HG03575 (cell line): ENCODE measurements around the gene MET.
"Not testable (repeated sequence)": the region's sequence is repeated elsewhere in the genome, so short reads cannot be mapped to it uniquely, and the experiment has no call there.

Source experiments
- ATAC-seq: cut with Tn5 transposase; IDR thresholded peaks from one replicate; pipeline ENCODE4 v1.9.1; 2021; ENCODE audit not compliant: unreplicated experiment, insufficient number of reproducible peaks, low FRiP score; ENCODE audit errors: extremely low read depth

MET gene

GRCh38 chr7:116815041-116815440 is 143.0 kb downstream of the MET start:
- ATAC-seq, result no peak

- no peak for ATAC-seq
These were observed 148.2 kb downstream of the MET start for GRCh38 chr7:116820149-116820548.

GRCh38 chr7:116821647-116822046 is 149.7 kb downstream of the MET start:
- ATAC-seq, result not testable (repeated sequence)

GRCh38 chr7:116824449-116824848 is 152.5 kb downstream of the MET start:
- ATAC-seq, result no peak

- ATAC-seq, result no peak
These were observed 156.3 kb downstream of the MET start for GRCh38 chr7:116828281-116828680.

GRCh38 chr7:116829041-116829440 is 157.0 kb downstream of the MET start:
- ATAC-seq, result no peak

- ATAC-seq, result no peak
These were observed 157.5 kb downstream of the MET start for GRCh38 chr7:116829493-116829892.

GRCh38 chr7:116832692-116833091 is 160.7 kb downstream of the MET start:
- ATAC-seq, result no peak

GRCh38 chr7:116834815-116835504 is 163.0 kb downstream of the MET start:
- ATAC-seq, result no peak

- no peak for ATAC-seq
These were observed 164.1 kb downstream of the MET start for GRCh38 chr7:116836048-116836447.

- ATAC-seq, result no peak
These were observed 164.9 kb downstream of the MET start for GRCh38 chr7:116836911-116837310.

GRCh38 chr7:116837586-116837985 is 165.6 kb downstream of the MET start:
- ATAC-seq, result no peak

- no peak for ATAC-seq
These were observed 168.3 kb downstream of the MET start for GRCh38 chr7:116840256-116840655.

- no peak for ATAC-seq
These were observed 170.4 kb downstream of the MET start for GRCh38 chr7:116842371-116842770.

GRCh38 chr7:116843378-116843777 is 171.4 kb downstream of the MET start:
- no peak for ATAC-seq
